GM10266 (cell line): ENCODE data around the gene TRIM44.

Experiments used
- DNase-seq: peaks from one replicate; pipeline ENCODE4 v3.0.0; 2012; ENCODE audit errors: extremely low spot score
- CTCF ChIP-seq: IDR thresholded peaks from 2 replicates; pipeline ENCODE4 v1.5.1; 2012; ENCODE audit warnings: mild to moderate bottlenecking, low read depth; ENCODE audit not compliant: control insufficient read depth, insufficient read depth; ENCODE audit errors: missing control alignments

Gene TRIM44

GRCh38 chr11:35680506-35680905, 17.9 kb downstream of the TRIM44 start:
- TF ChIP-seq CTCF: no peak
- no peak for DNase-seq

GRCh38 chr11:35681163-35681767, 18.7 kb downstream of the TRIM44 start:
- no peak for TF ChIP-seq CTCF
- no peak for DNase-seq

GRCh38 chr11:35682230-35683173, 19.9 kb downstream of the TRIM44 start:
- no peak for TF ChIP-seq CTCF
- no peak for DNase-seq

- TF ChIP-seq CTCF: no peak
- no peak for DNase-seq
Observed at GRCh38 chr11:35683728-35684339, 21.3 kb downstream of the TRIM44 start.

- no peak for DNase-seq
Observed at GRCh38 chr11:35688023-35688422, 25.4 kb downstream of the TRIM44 start.

More at GRCh38 chr11:35688023-35688422, 25.4 kb downstream of the TRIM44 start:
- TF ChIP-seq CTCF: no peak
